ENCODE results near the gene TEDC1. TPM values are rescaled to one million over a fixed set of nuclear protein-coding genes. Genes with fewer than 3 reads are reported as not detected.

Gene TEDC1
- polyA plus RNA-seq, 1 donor (not counting 4 experiments of a cell fraction or from before 2014, with no cell fraction given), result 5.0 TPM

DNA sequence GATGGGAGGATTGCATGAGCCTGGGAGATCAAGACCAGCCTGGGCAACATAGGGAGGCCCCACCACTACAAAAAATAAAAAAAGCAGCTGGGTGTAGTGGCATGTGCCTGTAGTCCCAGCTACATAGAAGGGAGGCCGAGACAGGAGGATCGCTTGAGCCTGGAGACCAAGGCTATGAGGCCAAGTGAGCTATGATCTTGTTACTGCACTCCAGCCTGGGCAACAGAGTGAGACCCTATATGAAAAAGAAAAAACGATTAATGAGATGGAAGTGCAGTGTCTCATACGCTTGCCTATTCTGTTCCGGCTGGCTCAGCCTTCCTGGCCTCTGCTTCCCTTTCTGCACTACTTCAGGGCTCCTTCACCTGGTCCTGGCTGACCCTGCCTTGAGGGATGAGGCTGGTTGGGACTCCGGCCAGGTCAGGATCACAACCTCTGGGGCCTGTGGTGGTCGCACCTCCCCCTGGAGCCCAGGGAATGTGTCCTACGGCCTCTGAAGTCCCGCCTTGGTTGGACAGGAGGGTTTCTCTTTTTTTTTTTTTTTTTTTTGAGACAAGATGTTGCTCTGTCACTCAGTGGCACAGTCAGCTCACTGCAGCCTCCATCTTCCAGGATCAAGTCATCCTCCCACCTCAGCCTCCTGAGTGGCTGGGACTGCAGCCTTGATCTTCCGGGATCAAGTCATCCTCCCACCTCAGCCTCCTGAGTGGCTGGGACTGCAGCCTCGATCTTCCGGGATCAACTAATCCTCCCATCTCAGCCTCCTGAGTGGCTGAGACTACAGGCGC, 10.7 kb downstream of the TEDC1 start:
- FAIRE-seq, result no peak
- Histone ChIP-seq H3K9me3 (ENCODE audit: control insufficient read depth, low read depth, low read length) (no peaks in the 10 kb centered on the region), H3K9ac (ENCODE audit: control insufficient read depth, extremely low read depth, insufficient read depth, low read length) (no peak overlapping the region), H3K4me1 (ENCODE audit: control insufficient read depth, extremely low read depth, insufficient read depth, low read length) (peaks cover 6% of the 10 kb centered on the region), H4K20me1 (ENCODE audit: control insufficient read depth, extremely low read depth, insufficient read depth, low read length) (no peaks in the 10 kb centered on the region), H3K4me2 (ENCODE audit: control insufficient read depth, extremely low read depth, insufficient read depth, low read depth, low read length) (no peak overlapping the region), H3K36me3 (ENCODE audit: control insufficient read depth in 2 of 2, extremely low read depth in 1 of 2, insufficient read depth in 2 of 2, low read length in 2 of 2) (peaks cover 0 to 3% of the 10 kb centered on the region in 2 experiments), H3K79me2 (ENCODE audit: control insufficient read depth, insufficient read depth, low read length) (no peaks in the 10 kb centered on the region), H3K27me3 (ENCODE audit: control insufficient read depth, extremely low read depth, insufficient read depth, low read length) (no peaks in the 10 kb centered on the region), H3K9me1 (ENCODE audit: control insufficient read depth, extremely low read depth, insufficient read depth, low read length) (no peaks in the 10 kb centered on the region), H3K4me3 (ENCODE audit: control insufficient read depth in 2 of 3, extremely low read depth in 1 of 3, insufficient read depth in 2 of 3, low read depth in 1 of 3, low read length in 3 of 3) (no peak overlapping the region), H2AFZ (ENCODE audit: control insufficient read depth, low read length) (no peak overlapping the region), H3K27ac (ENCODE audit: control insufficient read depth, insufficient read depth, low read length) (no peak overlapping the region)
- dilution Hi-C loops (cut with MboI; ENCODE audit: extremely low pct_ligation_motif_present, low sequenced_read_pairs), result no loop called here
- DNase-seq (ENCODE audit: low read depth, low spot score), result no peak
- TF ChIP-seq EZH2 (IDR thresholded peaks at IDR 0.05; ENCODE audit: low read length), result no peak
- TF ChIP-seq, protein P1, sequence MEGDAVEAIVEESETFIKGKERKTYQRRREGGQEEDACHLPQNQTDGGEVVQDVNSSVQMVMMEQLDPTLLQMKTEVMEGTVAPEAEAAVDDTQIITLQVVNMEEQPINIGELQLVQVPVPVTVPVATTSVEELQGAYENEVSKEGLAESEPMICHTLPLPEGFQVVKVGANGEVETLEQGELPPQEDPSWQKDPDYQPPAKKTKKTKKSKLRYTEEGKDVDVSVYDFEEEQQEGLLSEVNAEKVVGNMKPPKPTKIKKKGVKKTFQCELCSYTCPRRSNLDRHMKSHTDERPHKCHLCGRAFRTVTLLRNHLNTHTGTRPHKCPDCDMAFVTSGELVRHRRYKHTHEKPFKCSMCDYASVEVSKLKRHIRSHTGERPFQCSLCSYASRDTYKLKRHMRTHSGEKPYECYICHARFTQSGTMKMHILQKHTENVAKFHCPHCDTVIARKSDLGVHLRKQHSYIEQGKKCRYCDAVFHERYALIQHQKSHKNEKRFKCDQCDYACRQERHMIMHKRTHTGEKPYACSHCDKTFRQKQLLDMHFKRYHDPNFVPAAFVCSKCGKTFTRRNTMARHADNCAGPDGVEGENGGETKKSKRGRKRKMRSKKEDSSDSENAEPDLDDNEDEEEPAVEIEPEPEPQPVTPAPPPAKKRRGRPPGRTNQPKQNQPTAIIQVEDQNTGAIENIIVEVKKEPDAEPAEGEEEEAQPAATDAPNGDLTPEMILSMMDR (optimal IDR thresholded peaks at IDR 0.05 in 1 of 3, IDR thresholded peaks at IDR 0.05 in 1 of 3, conservative IDR thresholded peaks at IDR 0.05 in 1 of 3; ENCODE audit: extremely low read depth in 1 of 3, insufficient read depth in 2 of 3, low read length in 3 of 3), result no peak

DNA sequence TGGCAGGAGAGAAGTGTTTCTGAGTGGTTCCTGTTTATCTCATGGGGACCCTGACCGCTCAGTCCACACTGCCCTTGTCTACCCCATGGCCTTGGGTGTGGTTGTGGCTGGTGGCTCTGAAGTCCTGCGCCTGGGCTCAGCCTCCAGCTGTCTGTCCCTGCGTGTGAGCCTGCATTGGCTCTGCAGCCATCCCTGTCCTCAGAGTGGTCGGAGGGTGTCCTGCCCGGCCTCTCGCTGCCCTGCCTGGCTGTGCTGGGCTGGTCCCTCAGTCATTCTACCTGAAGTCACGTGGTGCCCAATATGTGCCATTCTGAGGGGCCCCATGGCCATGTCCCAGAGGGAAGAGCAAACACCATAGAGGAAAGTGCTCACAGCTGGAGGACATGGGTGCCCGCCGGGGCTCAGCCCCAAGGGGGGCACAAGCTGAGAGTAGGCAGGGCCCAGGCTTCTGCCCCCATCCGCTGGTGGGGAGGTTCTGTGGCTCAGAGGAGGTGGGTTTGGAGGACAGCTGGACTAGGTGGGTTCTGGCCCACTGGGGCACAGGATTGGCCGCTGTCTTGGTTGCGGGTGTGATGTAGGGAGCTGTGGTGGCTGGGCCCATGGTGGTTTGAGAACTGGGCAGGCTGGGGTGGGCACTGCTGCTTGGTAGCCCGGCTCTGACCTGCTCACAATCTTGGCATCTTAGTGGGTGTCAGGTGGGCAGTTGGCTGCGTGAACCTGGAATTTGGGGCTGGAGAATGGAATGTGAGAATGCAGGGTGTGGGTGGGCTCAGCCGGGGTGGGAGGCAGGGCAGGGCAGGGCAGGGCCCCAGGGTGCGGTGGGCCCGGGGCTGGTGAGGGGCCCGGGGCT, 11.6 kb downstream of the TEDC1 start:
- Histone ChIP-seq H3K4me3 (ENCODE audit: control insufficient read depth in 2 of 3, extremely low read depth in 1 of 3, insufficient read depth in 2 of 3, low read depth in 1 of 3, low read length in 3 of 3) (no peak overlapping the region), H3K9ac (ENCODE audit: control insufficient read depth, extremely low read depth, insufficient read depth, low read length) (no peak overlapping the region), H3K4me1 (ENCODE audit: control insufficient read depth, extremely low read depth, insufficient read depth, low read length) (peaks cover 6% of the 10 kb centered on the region), H2AFZ (ENCODE audit: control insufficient read depth, low read length) (no peak overlapping the region), H3K79me2 (ENCODE audit: control insufficient read depth, insufficient read depth, low read length) (no peaks in the 10 kb centered on the region), H3K9me1 (ENCODE audit: control insufficient read depth, extremely low read depth, insufficient read depth, low read length) (no peaks in the 10 kb centered on the region), H3K36me3 (ENCODE audit: control insufficient read depth in 2 of 2, extremely low read depth in 1 of 2, insufficient read depth in 2 of 2, low read length in 2 of 2) (peaks cover 0 to 3% of the 10 kb centered on the region in 2 experiments), H4K20me1 (ENCODE audit: control insufficient read depth, extremely low read depth, insufficient read depth, low read length) (no peaks in the 10 kb centered on the region), H3K27ac (ENCODE audit: control insufficient read depth, insufficient read depth, low read length) (no peak overlapping the region), H3K4me2 (ENCODE audit: control insufficient read depth, extremely low read depth, insufficient read depth, low read depth, low read length) (no peak overlapping the region), H3K9me3 (ENCODE audit: control insufficient read depth, low read depth, low read length) (no peaks in the 10 kb centered on the region), H3K27me3 (ENCODE audit: control insufficient read depth, extremely low read depth, insufficient read depth, low read length) (no peaks in the 10 kb centered on the region)
- no peak for FAIRE-seq
- no peak for DNase-seq (ENCODE audit: low read depth, low spot score)
- TF ChIP-seq EZH2 (IDR thresholded peaks at IDR 0.05; ENCODE audit: low read length), result no peak
- dilution Hi-C loops (cut with MboI; ENCODE audit: extremely low pct_ligation_motif_present, low sequenced_read_pairs), result no loop called here

Measured in keratinocyte (primary cell).